Measurements from ENCODE around the gene IQGAP2. TPM values are rescaled to one million over a fixed set of nuclear protein-coding genes. Genes with fewer than 3 reads are reported as not detected.

The IQGAP2 gene
- total RNA-seq, 1 donor from 2014 or later, result not detected

GRCh38 chr5:76561959-76562358, 158.9 kb downstream of the IQGAP2 start:
- Histone ChIP-seq H3K27me3 (ENCODE audit: control insufficient read depth, insufficient read depth, low read length) (no peaks in the 10 kb centered on the region), H3K4me3 (ENCODE audit: low read depth, low read length) (no peak overlapping the region), H3K36me3 (ENCODE audit: control insufficient read depth, insufficient read depth, low read length) (no peaks in the 10 kb centered on the region)
- no peak for FAIRE-seq
- no peak for TF ChIP-seq CTCF (IDR thresholded peaks at IDR 0.05; ENCODE audit: insufficient read depth, low read length, severe bottlenecking)
- DNase-seq (ENCODE audit: low read depth), result no peak

GRCh38 chr5:76565009-76565408, 161.9 kb downstream of the IQGAP2 start:
- Histone ChIP-seq H3K27me3 (ENCODE audit: control insufficient read depth, insufficient read depth, low read length) (no peaks in the 10 kb centered on the region), H3K36me3 (ENCODE audit: control insufficient read depth, insufficient read depth, low read length) (no peaks in the 10 kb centered on the region), H3K4me3 (ENCODE audit: low read depth, low read length) (no peak overlapping the region)
- no peak for TF ChIP-seq CTCF (IDR thresholded peaks at IDR 0.05; ENCODE audit: insufficient read depth, low read length, severe bottlenecking)
- no peak for FAIRE-seq
- no peak for DNase-seq (ENCODE audit: low read depth)

- Histone ChIP-seq H3K4me3 (ENCODE audit: low read depth, low read length) (no peak overlapping the region), H3K27me3 (ENCODE audit: control insufficient read depth, insufficient read depth, low read length) (no peaks in the 10 kb centered on the region), H3K36me3 (ENCODE audit: control insufficient read depth, insufficient read depth, low read length) (no peaks in the 10 kb centered on the region)
- no peak for DNase-seq (ENCODE audit: low read depth)
- no peak for FAIRE-seq
- TF ChIP-seq CTCF (IDR thresholded peaks at IDR 0.05; ENCODE audit: insufficient read depth, low read length, severe bottlenecking), result no peak
Measured at GRCh38 chr5:76570153-76570552, 167.1 kb downstream of the IQGAP2 start.

- no peak for TF ChIP-seq CTCF (IDR thresholded peaks at IDR 0.05; ENCODE audit: insufficient read depth, low read length, severe bottlenecking)
- FAIRE-seq (no peak), DNase-seq (ENCODE audit: low read depth) (no peak)
- Histone ChIP-seq H3K4me3 (ENCODE audit: low read depth, low read length) (no peak overlapping the region), H3K27me3 (ENCODE audit: control insufficient read depth, insufficient read depth, low read length) (no peaks in the 10 kb centered on the region), H3K36me3 (ENCODE audit: control insufficient read depth, insufficient read depth, low read length) (no peaks in the 10 kb centered on the region)
Measured at GRCh38 chr5:76571559-76571958, 168.5 kb downstream of the IQGAP2 start.

- Histone ChIP-seq H3K27me3 (ENCODE audit: control insufficient read depth, insufficient read depth, low read length) (no peaks in the 10 kb centered on the region), H3K4me3 (ENCODE audit: low read depth, low read length) (no peak overlapping the region), H3K36me3 (ENCODE audit: control insufficient read depth, insufficient read depth, low read length) (no peaks in the 10 kb centered on the region)
- no peak for TF ChIP-seq CTCF (IDR thresholded peaks at IDR 0.05; ENCODE audit: insufficient read depth, low read length, severe bottlenecking)
- FAIRE-seq, result no peak
- DNase-seq (ENCODE audit: low read depth), result no peak
Measured at GRCh38 chr5:76576450-76576849, 173.4 kb downstream of the IQGAP2 start.

- Histone ChIP-seq H3K4me3 (ENCODE audit: low read depth, low read length) (no peak overlapping the region), H3K36me3 (ENCODE audit: control insufficient read depth, insufficient read depth, low read length) (no peaks in the 10 kb centered on the region), H3K27me3 (ENCODE audit: control insufficient read depth, insufficient read depth, low read length) (no peaks in the 10 kb centered on the region)
- DNase-seq (ENCODE audit: low read depth) (no peak), FAIRE-seq (no peak)
- no peak for TF ChIP-seq CTCF (IDR thresholded peaks at IDR 0.05; ENCODE audit: insufficient read depth, low read length, severe bottlenecking)
Measured at GRCh38 chr5:76576996-76577395, 173.9 kb downstream of the IQGAP2 start.
